Endothelial cell of umbilical vein (primary cell): ENCODE results near the gene F5. TPM values are rescaled to one million over a fixed set of nuclear protein-coding genes. Genes with fewer than 3 reads are reported as not detected.

Source experiments
- BruUV-seq: library from RNA; stranded (reverse); fragments of 400-500 nt; replicated peaks from 2 replicates; lab custom pipeline; 2021; lab: Mats Ljungman, UMichigan
- CTCF ChIA-PET: fragments of 300-600, 350-600 bp; sonication (Branson Sonifier 250); formaldehyde crosslinking; loops from one replicate; lab custom pipeline; 2021; ENCODE audit warnings: antibody characterized with exemption, inconsistent platforms; lab: Charles Lee
- POLR2A ChIA-PET: fragments of 300-600, 350-600 bp; sonication (Branson Sonifier 250); formaldehyde crosslinking; loops from one replicate; lab custom pipeline; 2021; ENCODE audit warnings: antibody characterized with exemption, inconsistent platforms; lab: Charles Lee
- DNase-seq: peaks from one replicate; pipeline ENCODE4 v3.0.0-alpha.2; 2011; ENCODE audit warnings: low read depth, low spot score
- FAIRE-seq: peaks from 2 replicates; lab custom pipeline; 2011; peaks lifted over from hg19 to GRCh38; lab: Jason Lieb, UNC
- H2AFZ ChIP-seq: 2 replicates; pipeline ENCODE4 v1.6.0; 2012; ENCODE audit warnings: low read depth, low read length, control low read depth, inconsistent platforms
- H3K27ac ChIP-seq: 2 replicates; pipeline ENCODE4 v1.5.1; 2011; ENCODE audit warnings: low read depth, mild to moderate bottlenecking, control low read depth, low read length, moderate library complexity; ENCODE audit not compliant: insufficient read depth
- H3K27me3 ChIP-seq, 2 experiments: 2 replicates each; pipeline versions ENCODE4 v1.6.0 to v1.6.1; 2011; ENCODE audit warnings: low read length in 2 of 2, mixed read lengths in 1 of 2; ENCODE audit not compliant: control insufficient read depth in 2 of 2, insufficient read depth in 2 of 2
- H3K36me3 ChIP-seq, 2 experiments: 2 replicates in 1 of 2; 3 replicates in 1 of 2; pipeline ENCODE4 v1.5.1; 2011; ENCODE audit warnings: low read length in 2 of 2, mild to moderate bottlenecking in 1 of 2, moderate library complexity in 1 of 2; ENCODE audit not compliant: control insufficient read depth in 2 of 2, insufficient read depth in 2 of 2; ENCODE audit errors: extremely low read depth in 1 of 2
- H3K4me1 ChIP-seq: 3 replicates; pipeline ENCODE4 v1.5.1; 2011; ENCODE audit warnings: mild to moderate bottlenecking, low read length; ENCODE audit not compliant: control insufficient read depth, insufficient read depth; ENCODE audit errors: extremely low read depth
- H3K4me2 ChIP-seq: 2 replicates; pipeline ENCODE4 v1.6.1; 2011; ENCODE audit warnings: low read length, control low read depth, mixed read lengths; ENCODE audit not compliant: insufficient read depth
- H3K4me3 ChIP-seq, 3 experiments: fragments of 200-600 bp in 1 of 3; sonication (generic), shearing (Covaris generic) in 1 of 3; replicated peaks in 1 of 3; 2 replicates each; pipeline ENCODE4 v1.5.1; 2011 to 2016; ENCODE audit warnings: control low read depth in 3 of 3, low read length in 3 of 3, mild to moderate bottlenecking in 2 of 3, inconsistent platforms in 1 of 3, low read depth in 1 of 3, moderate library complexity in 1 of 3; ENCODE audit not compliant: insufficient read depth in 1 of 3
- H3K79me2 ChIP-seq: 2 replicates; pipeline ENCODE4 v1.6.0; 2012; ENCODE audit warnings: low read length, inconsistent platforms; ENCODE audit not compliant: control insufficient read depth, insufficient read depth
- H3K9ac ChIP-seq: replicated peaks from 2 replicates; pipeline ENCODE3; 2011; ENCODE audit warnings: low read length, control low read depth; ENCODE audit not compliant: insufficient read depth; ENCODE audit errors: extremely low read depth
- H3K9me1 ChIP-seq: replicated peaks from 3 replicates; pipeline ENCODE4 v1.6.0; 2011; ENCODE audit warnings: mild to moderate bottlenecking, low read length; ENCODE audit not compliant: control insufficient read depth, insufficient read depth; ENCODE audit errors: extremely low read depth
- H3K9me3 ChIP-seq: replicated peaks from 2 replicates; pipeline ENCODE4 v1.5.1; 2012; ENCODE audit warnings: low read length, inconsistent platforms; ENCODE audit not compliant: control insufficient read depth, insufficient read depth
- H4K20me1 ChIP-seq: replicated peaks from 2 replicates; pipeline ENCODE3; 2011; ENCODE audit warnings: mild to moderate bottlenecking, low read length; ENCODE audit not compliant: control insufficient read depth, insufficient read depth; ENCODE audit errors: extremely low read depth
- CTCF ChIP-seq, 2 donors: IDR thresholded peaks; 1 replicate in 1 of 2; 2 replicates in 1 of 2; pipeline ENCODE4 v1.5.1; 2011; ENCODE audit warnings: low read length in 2 of 2, mild to moderate bottlenecking in 2 of 2, moderate library complexity in 2 of 2, control low read depth in 1 of 2, inconsistent platforms in 1 of 2, low read depth in 1 of 2; ENCODE audit not compliant: insufficient read depth in 1 of 2; ENCODE audit errors: extremely low read depth in 1 of 2
- JUN ChIP-seq: IDR thresholded peaks from 2 replicates; pipeline ENCODE4 v1.6.1; 2011; ENCODE audit warnings: borderline replicate concordance, low read depth; ENCODE audit not compliant: insufficient read length, insufficient read depth
- MAX ChIP-seq: IDR thresholded peaks from 2 replicates; pipeline ENCODE4 v1.6.1; 2011; ENCODE audit not compliant: insufficient read depth, insufficient read length
- MYC ChIP-seq: IDR thresholded peaks from one replicate; pipeline ENCODE4 v1.6.1; 2011; ENCODE audit warnings: mild to moderate bottlenecking, low read depth, low read length
- POLR2AphosphoS5 ChIP-seq: IDR thresholded peaks from 2 replicates; pipeline ENCODE4 v1.6.1; 2012; ENCODE audit warnings: low read depth, mild to moderate bottlenecking, control low read depth, low read length, moderate library complexity; ENCODE audit not compliant: insufficient read depth
- dilution Hi-C: fragments of 300-500 bp; cut with MboI; formaldehyde crosslinking; loops from one replicate; pipeline ENCODE4 v1.15.0; 2019; ENCODE audit warnings: low sequenced_read_pairs; ENCODE audit not compliant: extremely low pct_ligation_motif_present
- intact Hi-C: fragments of 100-400 bp; cut with micrococcal nuclease; formaldehyde crosslinking; loops from one replicate; pipeline ENCODE4 v1.10.0; 2022
- polyA plus RNA-seq, 4 experiments: library from polyadenylated mRNA; depleted of rRNA in 3 of 4; stranded (reverse) in 3 of 4; unstranded in 1 of 4; fragments of >200 nt; gene quantifications; 2 replicates each; pipeline versions ENCODE4 v1.2.1 to v1.2.3, GENCODE V29; 2011 to 2012; ENCODE audit warnings: missing spikeins in 1 of 4
- total RNA-seq: library from RNA; stranded (reverse); gene quantifications from 2 replicates; pipeline ENCODE4 v1.2.3, GENCODE V29; 2021

Gene F5
- total and polyA plus RNA-seq, 2 donors (not counting 3 experiments of a cell fraction or from before 2014, with no cell fraction given): not detected

GRCh38 chr1:169576241-169576934 lies 9.9 kb downstream of the F5 start:
- no peak for FAIRE-seq
- no TSS peak for BruUV-seq
- H2AFZ ChIP-seq: no peak overlapping the region
- H3K9me3 ChIP-seq: no peaks in the 10 kb centered on the region
- H3K9me1 ChIP-seq: no peaks in the 10 kb centered on the region
- H3K4me3 ChIP-seq: no peak overlapping the region
- H3K36me3 ChIP-seq: no peaks in the 10 kb centered on the region
- H3K4me2 ChIP-seq: no peak overlapping the region
- no peak overlapping the region for H3K9ac ChIP-seq
- ChIA-PET CTCF (interaction anchor here (0.8 kb wide), 1 partner anchor 136 kb away, joined by 3 read pairs; no protein-coding TSS in a partner anchor), POLR2A (no interaction called here)
- intact Hi-C loops (no loop called here), dilution Hi-C loops (no loop called here)
- no peak for DNase-seq
- peaks cover 0 to 3% of the 10 kb centered on the region in 2 experiments for H3K27me3 ChIP-seq
- H3K79me2 ChIP-seq: no peaks in the 10 kb centered on the region
- H3K4me1 ChIP-seq: no peaks in the 10 kb centered on the region
- no peaks in the 10 kb centered on the region for H4K20me1 ChIP-seq
- H3K27ac ChIP-seq: no peak overlapping the region
- TF ChIP-seq MAX (no peak), MYC (no peak), JUN (no peak), POLR2AphosphoS5 (no peak), CTCF (IDR thresholded peaks at IDR 0.05; ENCODE audit: extremely low read depth in 1 of 2, insufficient read depth in 1 of 2, low read depth in 1 of 2, low read length in 2 of 2) (no peak)
